ENCODE measurements around the gene INPP5D. TPM values are rescaled to one million over a fixed set of nuclear protein-coding genes. Genes with fewer than 3 reads are reported as not detected.

The INPP5D gene
- total and polyA plus RNA-seq, 2 of the 13 experiments (the other 11 are each of a cell fraction or from before 2014, with no cell fraction given), result 16.7 to 18.0 TPM

- H3K4me1 ChIP-seq (ENCODE audit: insufficient read depth, low read length), result no peaks in the 10 kb centered on the region
- no peak overlapping the region for H3K27ac ChIP-seq (ENCODE audit: extremely low read length, insufficient read depth, low read length)
- CTCF ChIA-PET (ENCODE audit: low intra/inter-chr PET ratio, low total read pairs), result no interaction called here
- no peaks in the 10 kb centered on the region for H4K20me1 ChIP-seq (ENCODE audit: insufficient read depth, low read length)
- WGBS (ENCODE audit: low lambda C conversion rate), result 95% methylated on average over 6 of the region's 6 CpGs
- H3K79me2 ChIP-seq (ENCODE audit: insufficient read depth, low read length), result no peaks in the 10 kb centered on the region
- intact Hi-C loops (cut with micrococcal nuclease; ENCODE audit: unreplicated experiment), result no loop called here
- no peaks in the 10 kb centered on the region for H3K27me3 ChIP-seq (ENCODE audit: control insufficient read depth in 1 of 2, insufficient read depth in 2 of 2, low read length in 2 of 2)
- no peak for FAIRE-seq
- BruUV-seq (replicated peaks), result no TSS peak
- in situ Hi-C loops (cut with HindIII; ENCODE audit: extremely low pct_ligation_motif_present, low pct_unique_long_range_greater_than_20kb), result no loop called here
- TF ChIP-seq THRA (CRISPR knock-in tag; IDR thresholded peaks at IDR 0.05; ENCODE audit: borderline replicate concordance) (no peak), ZNF30 (CRISPR knock-in tag; IDR thresholded peaks at IDR 0.05) (no peak), ZBTB38 (CRISPR knock-in tag; IDR thresholded peaks at IDR 0.05) (no peak), TSC22D2 (CRISPR knock-in tag; IDR thresholded peaks at IDR 0.05; ENCODE audit: borderline replicate concordance) (no peak)
- no peaks in the 10 kb centered on the region for H3K9me3 ChIP-seq (ENCODE audit: low read length)
- POLR2A ChIA-PET, result no interaction called here
- DNase-seq (ENCODE audit: low spot score), result no peak
- H3K4me2 ChIP-seq (ENCODE audit: low read depth, low read length), result no peak overlapping the region
- no peak overlapping the region for H2AFZ ChIP-seq (ENCODE audit: low read length)
- H3K36me3 ChIP-seq (replicated peaks in 1 of 2; ENCODE audit: control insufficient read depth in 1 of 2, insufficient read depth in 2 of 2, low read length in 2 of 2), result peaks cover 6 to 27% of the 10 kb centered on the region in 2 experiments; a peak in 4 of 5 replicates
- no peak overlapping the region for H3K9ac ChIP-seq (ENCODE audit: insufficient read depth, low read depth, low read length)
- ATAC-seq, result no peak
- no peak overlapping the region for H3K4me3 ChIP-seq (replicated peaks in 1 of 3; ENCODE audit: insufficient read depth in 1 of 3, low read depth in 2 of 3, low read length in 3 of 3)
These were observed 69.9 kb downstream of the INPP5D start for GRCh38 chr2:233130024-233130423.

DNA sequence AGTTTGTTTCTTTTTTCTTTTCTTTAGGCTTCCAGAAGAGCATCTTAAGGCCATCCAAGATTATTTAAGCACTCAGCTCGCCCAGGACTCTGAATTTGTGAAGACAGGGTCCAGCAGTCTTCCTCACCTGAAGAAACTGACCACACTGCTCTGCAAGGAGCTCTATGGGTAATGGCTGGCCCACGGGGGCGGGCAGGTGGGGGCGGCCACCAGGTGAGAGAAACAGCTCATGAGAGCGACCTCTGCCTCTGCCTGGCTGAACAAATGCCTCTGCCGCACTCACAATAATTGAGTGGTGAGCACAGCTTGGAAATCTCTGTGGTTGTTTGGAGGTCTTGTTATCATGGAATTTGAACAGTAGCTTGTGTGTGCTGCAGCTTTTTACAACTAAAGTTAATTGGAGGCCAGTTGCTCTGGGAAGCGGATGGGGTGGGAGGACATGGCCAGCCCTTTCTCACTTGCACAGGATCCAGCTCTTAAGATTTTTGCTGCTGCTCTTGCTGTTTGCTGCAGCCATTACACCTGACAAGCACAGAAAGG, 70.4 kb downstream of the INPP5D start:
- POLR2A ChIA-PET, result no interaction called here
- Histone ChIP-seq H3K9ac (ENCODE audit: insufficient read depth, low read depth, low read length) (no peak overlapping the region), H3K27me3 (ENCODE audit: control insufficient read depth in 1 of 2, insufficient read depth in 2 of 2, low read length in 2 of 2) (no peaks in the 10 kb centered on the region), H2AFZ (ENCODE audit: low read length) (no peak overlapping the region), H3K4me1 (ENCODE audit: insufficient read depth, low read length) (no peaks in the 10 kb centered on the region), H3K4me3 (replicated peaks in 1 of 3; ENCODE audit: insufficient read depth in 1 of 3, low read depth in 2 of 3, low read length in 3 of 3) (no peak overlapping the region), H3K4me2 (ENCODE audit: low read depth, low read length) (no peak overlapping the region), H3K27ac (ENCODE audit: extremely low read length, insufficient read depth, low read length) (no peak overlapping the region), H4K20me1 (ENCODE audit: insufficient read depth, low read length) (no peaks in the 10 kb centered on the region), H3K79me2 (ENCODE audit: insufficient read depth, low read length) (no peaks in the 10 kb centered on the region), H3K9me3 (ENCODE audit: low read length) (no peaks in the 10 kb centered on the region), H3K36me3 (replicated peaks in 1 of 2; ENCODE audit: control insufficient read depth in 1 of 2, insufficient read depth in 2 of 2, low read length in 2 of 2) (peaks cover 6 to 27% of the 10 kb centered on the region in 2 experiments; a peak in 4 of 5 replicates)
- 89% methylated on average over 7 of the region's 7 CpGs for whole genome bisulfite sequencing (ENCODE audit: low lambda C conversion rate)
- FAIRE-seq, result no peak
- in situ Hi-C loops (cut with HindIII; ENCODE audit: extremely low pct_ligation_motif_present, low pct_unique_long_range_greater_than_20kb), result no loop called here
- no peak for ATAC-seq
- DNase-seq (ENCODE audit: low spot score), result no peak
- BruUV-seq (replicated peaks), result no TSS peak
- CTCF ChIA-PET (ENCODE audit: low intra/inter-chr PET ratio, low total read pairs), result no interaction called here
- intact Hi-C loops (cut with micrococcal nuclease; ENCODE audit: unreplicated experiment), result no loop called here
- TF ChIP-seq KDM5B (CRISPR knock-in tag; IDR thresholded peaks at IDR 0.05; ENCODE audit: borderline replicate concordance) (no peak), NR2F6 (IDR thresholded peaks at IDR 0.05) (no peak), NR2F6 (CRISPR knock-in tag; IDR thresholded peaks at IDR 0.05) (no peak), ZMYM4 (CRISPR knock-in tag; IDR thresholded peaks at IDR 0.05) (no peak), ZNF768 (CRISPR knock-in tag; IDR thresholded peaks at IDR 0.05) (no peak), ZNF841 (CRISPR knock-in tag; IDR thresholded peaks at IDR 0.05; ENCODE audit: borderline replicate concordance) (no peak), GLI4 (CRISPR knock-in tag; IDR thresholded peaks at IDR 0.05; ENCODE audit: borderline replicate concordance) (no peak), ZNF337 (CRISPR knock-in tag; IDR thresholded peaks at IDR 0.05; ENCODE audit: borderline replicate concordance, low read depth) (no peak), PAWR (CRISPR knock-in tag; IDR thresholded peaks at IDR 0.05; ENCODE audit: borderline replicate concordance) (no peak), NFIB (CRISPR knock-in tag; IDR thresholded peaks at IDR 0.05; ENCODE audit: borderline replicate concordance) (no peak), ZFP82 (CRISPR knock-in tag; IDR thresholded peaks at IDR 0.05; ENCODE audit: borderline replicate concordance) (no peak), ZNF331 (CRISPR knock-in tag; IDR thresholded peaks at IDR 0.05) (no peak), ZNF83 (CRISPR knock-in tag; IDR thresholded peaks at IDR 0.05; ENCODE audit: borderline replicate concordance) (no peak), SIX4 (CRISPR knock-in tag; IDR thresholded peaks at IDR 0.05) (no peak), YY1 (IDR thresholded peaks at IDR 0.05; ENCODE audit: insufficient read depth, insufficient replicate concordance, low read depth, low read length) (no peak), HMGA1 (CRISPR knock-in tag; conservative IDR thresholded peaks at IDR 0.05) (no peak)
